Activated T-cell treated with anti-CD3 and anti-CD28 coated beads, Interleukin-2, amount 50 U/mL, for 24 hours (primary cell): ENCODE measurements around the gene AKAP12.
A peak's percentile ranks its signal among the peaks of the same experiment; 100 is the strongest.

ENCODE experiments used
- DNase-seq: peaks from one replicate; pipeline ENCODE4 v3.0.0-alpha.2; 2020
- H3K27ac Mint-ChIP-seq: 2 replicates; pipeline ENCODE4 v1.8.0; 2020; ENCODE audit warnings: mild to moderate bottlenecking, mixed read lengths
- H3K27me3 Mint-ChIP-seq: 2 replicates; pipeline ENCODE4 v1.8.0; 2020; ENCODE audit warnings: mixed read lengths
- H3K36me3 Mint-ChIP-seq: 2 replicates; pipeline ENCODE4 v1.8.0; 2020; ENCODE audit warnings: low read depth, mixed read lengths
- H3K4me1 Mint-ChIP-seq: 2 replicates; pipeline ENCODE4 v1.8.0; 2020; ENCODE audit warnings: low read depth, mixed read lengths
- H3K4me3 Mint-ChIP-seq: 2 replicates; pipeline ENCODE4 v1.8.0; 2020; ENCODE audit warnings: mild to moderate bottlenecking, moderate library complexity, mixed read lengths
- H3K9me3 Mint-ChIP-seq: 2 replicates; pipeline ENCODE4 v1.8.0; 2020; ENCODE audit warnings: mixed read lengths

AKAP12 gene

GRCh38 chr6:151285122-151285521 is 45.4 kb downstream of the AKAP12 start:
- Mint-ChIP-seq H3K27me3 (peaks cover 52% of the 10 kb centered on the region), H3K4me3 (no peak overlapping the region), H3K9me3 (no peaks in the 10 kb centered on the region), H3K27ac (peak overlapping the region; percentile 75), H3K4me1 (peaks cover 36% of the 10 kb centered on the region), H3K36me3 (no peaks in the 10 kb centered on the region)
- DNase-seq, result no peak

GRCh38 chr6:151286214-151286613 is 46.4 kb downstream of the AKAP12 start:
- peaks cover 56% of the 10 kb centered on the region for H3K27me3 Mint-ChIP-seq
- H3K4me1 Mint-ChIP-seq, result peaks cover 42% of the 10 kb centered on the region

GRCh38 chr6:151288712-151289398 is 49.1 kb downstream of the AKAP12 start:
- H3K4me1 Mint-ChIP-seq, result peaks cover 39% of the 10 kb centered on the region
- H3K27me3 Mint-ChIP-seq, result peaks cover 61% of the 10 kb centered on the region
- no peak for DNase-seq
- H3K4me3 Mint-ChIP-seq, result no peak overlapping the region
- H3K9me3 Mint-ChIP-seq, result no peaks in the 10 kb centered on the region
- peak overlapping the region; percentile 58 for H3K27ac Mint-ChIP-seq
- no peaks in the 10 kb centered on the region for H3K36me3 Mint-ChIP-seq

More at GRCh38 chr6:151286214-151286613, 46.4 kb downstream of the AKAP12 start:
- H3K9me3 Mint-ChIP-seq, result no peaks in the 10 kb centered on the region
- no peak for DNase-seq
- no peak overlapping the region for H3K4me3 Mint-ChIP-seq
- no peak overlapping the region for H3K27ac Mint-ChIP-seq
- H3K36me3 Mint-ChIP-seq, result no peaks in the 10 kb centered on the region

- Mint-ChIP-seq H3K4me1 (peaks cover 35% of the 10 kb centered on the region), H3K27me3 (peaks cover 62% of the 10 kb centered on the region), H3K9me3 (no peaks in the 10 kb centered on the region), H3K27ac (peak overlapping the region; percentile 58), H3K4me3 (no peak overlapping the region), H3K36me3 (no peaks in the 10 kb centered on the region)
- DNase-seq, result no peak
Measured at GRCh38 chr6:151289399-151290007, 49.7 kb downstream of the AKAP12 start.

- Mint-ChIP-seq H3K4me3 (no peak overlapping the region), H3K4me1 (peaks cover 25% of the 10 kb centered on the region), H3K9me3 (no peaks in the 10 kb centered on the region), H3K27ac (no peak overlapping the region), H3K27me3 (peaks cover 66% of the 10 kb centered on the region), H3K36me3 (no peaks in the 10 kb centered on the region)
- DNase-seq, result no peak
Measured at GRCh38 chr6:151290877-151291721, 51.3 kb downstream of the AKAP12 start.

GRCh38 chr6:151291722-151292059 is 51.9 kb downstream of the AKAP12 start:
- no peak overlapping the region for H3K27ac Mint-ChIP-seq

GRCh38 chr6:151292974-151293687 is 53.4 kb downstream of the AKAP12 start:
- Mint-ChIP-seq H3K27me3 (peaks cover 67% of the 10 kb centered on the region), H3K36me3 (no peaks in the 10 kb centered on the region), H3K4me3 (no peak overlapping the region), H3K4me1 (peaks cover 24% of the 10 kb centered on the region), H3K27ac (no peak overlapping the region), H3K9me3 (no peaks in the 10 kb centered on the region)
- no peak for DNase-seq

More at GRCh38 chr6:151291722-151292059, 51.9 kb downstream of the AKAP12 start:
- Mint-ChIP-seq H3K36me3 (no peaks in the 10 kb centered on the region), H3K4me3 (no peak overlapping the region), H3K9me3 (no peaks in the 10 kb centered on the region), H3K4me1 (peaks cover 24% of the 10 kb centered on the region), H3K27me3 (peaks cover 67% of the 10 kb centered on the region)
- DNase-seq, result no peak

GRCh38 chr6:151293688-151294016 is 53.9 kb downstream of the AKAP12 start:
- peaks cover 66% of the 10 kb centered on the region for H3K27me3 Mint-ChIP-seq

GRCh38 chr6:151294561-151295101 is 54.9 kb downstream of the AKAP12 start:
- peaks cover 11% of the 10 kb centered on the region for H3K4me1 Mint-ChIP-seq
- H3K27me3 Mint-ChIP-seq, result peaks cover 61% of the 10 kb centered on the region
- no peak for DNase-seq
- no peak overlapping the region for H3K4me3 Mint-ChIP-seq
- H3K36me3 Mint-ChIP-seq, result no peaks in the 10 kb centered on the region
- no peaks in the 10 kb centered on the region for H3K9me3 Mint-ChIP-seq
- H3K27ac Mint-ChIP-seq, result no peak overlapping the region

More at GRCh38 chr6:151293688-151294016, 53.9 kb downstream of the AKAP12 start:
- Mint-ChIP-seq H3K36me3 (no peaks in the 10 kb centered on the region), H3K4me3 (no peak overlapping the region), H3K9me3 (no peaks in the 10 kb centered on the region), H3K27ac (no peak overlapping the region), H3K4me1 (peaks cover 21% of the 10 kb centered on the region)
- DNase-seq, result no peak

GRCh38 chr6:151297886-151298285 is 58.1 kb downstream of the AKAP12 start:
- no peaks in the 10 kb centered on the region for H3K9me3 Mint-ChIP-seq
- no peak overlapping the region for H3K27ac Mint-ChIP-seq
- no peaks in the 10 kb centered on the region for H3K4me1 Mint-ChIP-seq
- no peak for DNase-seq
- H3K27me3 Mint-ChIP-seq, result peaks cover 43% of the 10 kb centered on the region
- no peak overlapping the region for H3K4me3 Mint-ChIP-seq
- no peaks in the 10 kb centered on the region for H3K36me3 Mint-ChIP-seq

- DNase-seq, result no peak
- Mint-ChIP-seq H3K27ac (no peak overlapping the region), H3K4me3 (no peak overlapping the region), H3K4me1 (no peaks in the 10 kb centered on the region), H3K36me3 (no peaks in the 10 kb centered on the region), H3K9me3 (no peaks in the 10 kb centered on the region), H3K27me3 (peaks cover 41% of the 10 kb centered on the region)
Measured at GRCh38 chr6:151299011-151299410, 59.2 kb downstream of the AKAP12 start.

- Mint-ChIP-seq H3K27ac (no peak overlapping the region), H3K9me3 (no peaks in the 10 kb centered on the region), H3K4me3 (no peak overlapping the region), H3K36me3 (no peaks in the 10 kb centered on the region), H3K4me1 (no peaks in the 10 kb centered on the region), H3K27me3 (peaks cover 28% of the 10 kb centered on the region)
- DNase-seq, result no peak
Measured at GRCh38 chr6:151300267-151300991, 60.7 kb downstream of the AKAP12 start.

GRCh38 chr6:151301547-151301946 is 61.8 kb downstream of the AKAP12 start:
- Mint-ChIP-seq H3K27me3 (peaks cover 22% of the 10 kb centered on the region), H3K27ac (no peak overlapping the region), H3K9me3 (no peaks in the 10 kb centered on the region), H3K4me1 (no peaks in the 10 kb centered on the region), H3K36me3 (no peaks in the 10 kb centered on the region), H3K4me3 (no peak overlapping the region)
- DNase-seq, result no peak

GRCh38 chr6:151303231-151303630 is 63.5 kb downstream of the AKAP12 start:
- Mint-ChIP-seq H3K27ac (no peak overlapping the region), H3K9me3 (no peaks in the 10 kb centered on the region), H3K36me3 (no peaks in the 10 kb centered on the region), H3K4me1 (no peaks in the 10 kb centered on the region), H3K4me3 (no peak overlapping the region), H3K27me3 (peaks cover 17% of the 10 kb centered on the region)
- DNase-seq, result no peak
